Measurements from ENCODE around the gene FBXW8.

FBXW8 gene

DNA sequence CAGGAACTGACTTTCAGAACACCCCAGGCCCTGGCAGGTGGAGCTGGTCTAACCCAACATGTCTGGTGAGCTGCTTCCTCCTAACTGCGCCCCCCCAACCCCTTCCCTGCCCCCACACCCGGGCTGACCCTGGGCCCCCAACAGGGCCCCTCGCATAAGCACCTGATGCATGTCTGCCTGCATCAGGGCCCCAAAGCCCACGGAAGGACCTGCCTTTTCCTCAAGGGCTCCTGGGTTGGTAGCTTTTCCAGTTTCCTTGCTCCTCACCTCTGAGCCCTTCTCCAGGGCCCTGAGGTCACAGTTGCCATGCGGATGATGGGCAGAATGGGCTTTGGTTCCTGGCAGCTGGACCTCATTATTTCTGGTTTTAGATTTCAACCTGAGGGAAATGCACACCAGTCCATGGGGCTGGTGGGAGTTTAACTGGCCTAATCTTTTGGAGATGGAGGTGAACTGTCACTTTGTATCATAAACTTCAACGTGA is 170.0 kb downstream of the FBXW8 start:
- DNase-seq (ENCODE audit: low read depth) = no peak
- TF ChIP-seq, protein P1, sequence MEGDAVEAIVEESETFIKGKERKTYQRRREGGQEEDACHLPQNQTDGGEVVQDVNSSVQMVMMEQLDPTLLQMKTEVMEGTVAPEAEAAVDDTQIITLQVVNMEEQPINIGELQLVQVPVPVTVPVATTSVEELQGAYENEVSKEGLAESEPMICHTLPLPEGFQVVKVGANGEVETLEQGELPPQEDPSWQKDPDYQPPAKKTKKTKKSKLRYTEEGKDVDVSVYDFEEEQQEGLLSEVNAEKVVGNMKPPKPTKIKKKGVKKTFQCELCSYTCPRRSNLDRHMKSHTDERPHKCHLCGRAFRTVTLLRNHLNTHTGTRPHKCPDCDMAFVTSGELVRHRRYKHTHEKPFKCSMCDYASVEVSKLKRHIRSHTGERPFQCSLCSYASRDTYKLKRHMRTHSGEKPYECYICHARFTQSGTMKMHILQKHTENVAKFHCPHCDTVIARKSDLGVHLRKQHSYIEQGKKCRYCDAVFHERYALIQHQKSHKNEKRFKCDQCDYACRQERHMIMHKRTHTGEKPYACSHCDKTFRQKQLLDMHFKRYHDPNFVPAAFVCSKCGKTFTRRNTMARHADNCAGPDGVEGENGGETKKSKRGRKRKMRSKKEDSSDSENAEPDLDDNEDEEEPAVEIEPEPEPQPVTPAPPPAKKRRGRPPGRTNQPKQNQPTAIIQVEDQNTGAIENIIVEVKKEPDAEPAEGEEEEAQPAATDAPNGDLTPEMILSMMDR (IDR thresholded peaks at IDR 0.05; ENCODE audit: control insufficient read depth, insufficient read depth, low read depth, low read length, missing control alignments) = no peak
- no peak overlapping the region for H3K4me3 ChIP-seq (ENCODE audit: control insufficient read depth, low read depth, low read length)
